Measurements from ENCODE around the gene DBNDD2.

DBNDD2 gene, protein sequence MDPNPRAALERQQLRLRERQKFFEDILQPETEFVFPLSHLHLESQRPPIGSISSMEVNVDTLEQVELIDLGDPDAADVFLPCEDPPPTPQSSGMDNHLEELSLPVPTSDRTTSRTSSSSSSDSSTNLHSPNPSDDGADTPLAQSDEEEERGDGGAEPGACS

DNA sequence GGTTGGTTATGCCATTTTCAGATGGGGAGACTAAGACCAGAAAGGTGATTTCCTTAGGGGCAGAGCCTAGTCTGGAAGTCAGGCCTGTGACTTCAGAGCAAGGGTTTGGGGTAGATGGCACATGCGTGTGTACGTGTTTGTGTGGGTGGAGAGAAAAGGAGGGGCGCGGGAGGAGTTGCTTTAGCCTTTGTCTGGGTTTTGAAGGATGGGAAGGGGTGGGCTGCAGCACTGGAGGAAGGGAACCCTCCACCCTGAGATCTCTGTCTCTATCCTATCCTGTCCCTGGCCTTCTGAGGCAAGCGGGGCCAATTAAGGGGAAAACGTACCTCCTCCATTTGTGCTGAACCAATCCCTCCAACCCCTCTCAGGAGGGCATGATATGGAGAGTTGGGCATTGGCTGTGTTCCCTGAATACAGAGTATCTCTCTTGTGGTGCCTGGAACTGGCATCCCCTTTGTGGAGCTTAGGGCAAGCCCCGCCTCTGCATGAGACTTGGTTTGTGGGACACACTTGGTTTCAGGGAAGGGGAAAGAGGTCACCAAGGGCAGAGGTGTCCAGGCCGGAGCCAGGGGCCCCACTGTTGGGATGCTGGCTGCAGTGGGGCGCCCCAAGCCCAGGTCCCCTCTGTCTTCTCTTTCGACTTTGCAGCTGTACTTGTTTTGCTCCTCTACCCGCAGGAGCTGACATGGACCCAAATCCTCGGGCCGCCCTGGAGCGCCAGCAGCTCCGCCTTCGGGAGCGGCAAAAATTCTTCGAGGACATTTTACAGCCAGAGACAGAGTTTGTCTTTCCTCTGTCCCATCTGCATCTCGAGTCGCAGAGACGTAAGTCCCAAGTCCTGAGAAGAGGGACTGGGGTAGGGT lies at the start of gene DBNDD2:
Gene DBNDD2, plus strand, starts transcription at position 507 of the 863 bp plus-strand sequence. Its CDS starts 179 bp downstream, at position 686.
- DNase-seq (ENCODE audit: low read depth) = no peak

DNA sequence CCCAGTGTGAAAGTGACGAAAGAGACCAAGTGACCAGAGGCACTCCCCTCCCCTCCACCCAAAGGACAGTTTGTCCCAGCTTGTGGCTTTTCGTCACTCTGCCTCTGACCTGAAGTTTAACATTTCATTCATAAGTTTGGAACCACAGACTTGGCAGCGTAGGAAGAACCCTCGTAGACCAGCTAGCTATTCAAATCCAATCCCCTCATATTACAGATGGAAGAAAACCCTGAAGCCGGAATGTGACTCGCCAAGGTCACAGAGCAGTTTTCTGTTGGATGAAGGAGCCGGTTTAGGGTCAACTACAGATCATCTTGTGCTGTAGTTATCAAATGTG lies 49.1 kb upstream of the DBNDD2 start:
- DNase-seq (ENCODE audit: low read depth) = no peak

DNA sequence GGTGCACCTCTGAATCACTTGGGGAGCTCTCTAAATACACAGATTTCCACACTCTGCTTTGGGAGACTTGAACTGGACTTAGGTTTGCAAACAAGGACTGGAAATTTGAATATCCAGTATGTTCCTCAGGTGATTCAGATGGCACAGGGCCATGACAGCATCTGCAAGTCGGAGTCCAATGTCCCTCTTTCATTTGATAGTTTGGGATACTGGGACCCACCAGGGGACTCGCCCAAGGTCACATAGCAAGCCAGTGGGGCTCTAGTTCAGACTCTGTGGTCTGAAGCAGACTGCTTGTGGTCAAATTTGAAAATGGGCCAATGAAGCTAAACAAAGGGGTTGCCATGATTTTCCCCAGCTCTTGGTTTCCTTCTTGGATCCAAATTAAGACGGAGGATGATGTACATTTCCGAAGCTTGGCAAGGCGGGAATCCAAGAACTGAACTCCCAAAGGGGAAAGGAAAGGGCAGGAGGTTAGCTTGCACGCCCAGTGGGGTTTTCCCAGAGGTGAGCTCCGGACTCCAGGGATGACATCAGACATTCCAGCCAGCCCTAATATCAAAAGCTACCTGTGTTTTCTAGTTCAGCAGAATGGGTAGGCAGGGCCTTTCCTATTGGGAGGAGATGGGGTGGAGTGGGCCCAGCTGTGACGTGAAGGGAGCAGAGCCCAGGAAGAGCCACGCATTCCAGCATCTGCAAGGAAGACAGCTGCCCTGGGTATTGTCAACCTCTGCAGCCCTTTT lies 48.5 kb upstream of the DBNDD2 start:
- no peak for DNase-seq (ENCODE audit: low read depth)

DNA sequence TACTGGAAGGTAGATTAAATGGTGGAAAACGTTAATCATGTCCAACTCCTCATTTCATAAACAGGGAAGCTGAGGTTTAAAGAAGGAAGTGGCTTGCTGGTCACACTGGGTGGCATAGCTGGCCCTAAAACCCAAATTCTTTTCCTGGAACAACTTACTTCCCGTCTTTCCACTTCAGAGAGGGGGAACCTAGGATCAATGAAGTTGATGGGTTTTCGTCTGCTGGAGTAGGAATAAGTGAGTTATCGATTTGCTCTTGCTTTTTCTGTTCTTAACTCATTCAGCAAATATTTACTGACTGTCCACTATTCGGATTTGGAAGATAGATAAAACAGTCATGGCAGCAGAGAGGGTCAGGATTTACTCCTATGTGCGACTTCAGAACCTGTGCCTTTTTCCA lies 46.3 kb upstream of the DBNDD2 start:
- DNase-seq (ENCODE audit: low read depth) = no peak

DNA sequence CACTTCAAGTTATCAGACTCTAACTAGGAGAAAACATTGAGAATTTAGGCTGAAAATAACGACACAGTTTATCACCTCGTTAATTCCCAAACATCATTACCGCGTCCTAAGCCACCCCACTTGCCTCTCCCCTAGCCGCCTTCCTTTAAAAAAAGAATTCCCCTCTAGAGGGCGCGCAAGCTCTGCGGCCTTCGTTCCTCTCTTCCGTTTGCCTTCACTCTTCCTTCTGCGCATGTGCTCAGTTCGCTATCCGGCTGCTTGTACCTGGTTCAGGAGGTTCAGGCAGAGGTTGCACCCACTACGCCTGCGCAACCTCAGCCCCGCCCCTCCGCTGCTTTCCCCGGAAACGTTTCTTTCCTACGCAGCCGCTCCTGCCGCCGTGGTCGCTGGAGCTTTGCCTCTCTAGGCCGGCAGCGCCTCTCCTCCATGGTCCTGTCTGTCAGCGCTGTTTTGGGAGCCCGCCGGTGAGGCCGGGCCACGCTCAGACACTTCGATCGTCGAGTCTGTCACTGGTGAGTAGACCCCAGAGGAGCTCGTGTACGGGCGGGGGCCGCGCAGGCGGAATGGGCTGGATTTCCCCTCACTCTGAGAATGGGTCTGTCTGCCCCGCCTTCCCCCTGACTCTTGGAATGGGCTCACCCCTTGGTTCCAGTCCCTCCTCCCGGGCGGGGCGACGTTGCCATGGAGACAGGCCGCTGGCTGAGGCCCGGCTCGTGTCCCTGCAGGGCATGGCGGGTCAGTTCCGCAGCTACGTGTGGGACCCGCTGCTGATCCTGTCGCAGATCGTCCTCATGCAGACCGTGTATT lies 45.1 kb upstream of the DBNDD2 start, which contains the start of gene SYS1:
Gene SYS1, plus strand, starts transcription at position 353 of the 807 bp plus-strand sequence. Its CDS starts 376 bp downstream, at position 729.
- DNase-seq (ENCODE audit: low read depth) = peak; percentile 98

DNA sequence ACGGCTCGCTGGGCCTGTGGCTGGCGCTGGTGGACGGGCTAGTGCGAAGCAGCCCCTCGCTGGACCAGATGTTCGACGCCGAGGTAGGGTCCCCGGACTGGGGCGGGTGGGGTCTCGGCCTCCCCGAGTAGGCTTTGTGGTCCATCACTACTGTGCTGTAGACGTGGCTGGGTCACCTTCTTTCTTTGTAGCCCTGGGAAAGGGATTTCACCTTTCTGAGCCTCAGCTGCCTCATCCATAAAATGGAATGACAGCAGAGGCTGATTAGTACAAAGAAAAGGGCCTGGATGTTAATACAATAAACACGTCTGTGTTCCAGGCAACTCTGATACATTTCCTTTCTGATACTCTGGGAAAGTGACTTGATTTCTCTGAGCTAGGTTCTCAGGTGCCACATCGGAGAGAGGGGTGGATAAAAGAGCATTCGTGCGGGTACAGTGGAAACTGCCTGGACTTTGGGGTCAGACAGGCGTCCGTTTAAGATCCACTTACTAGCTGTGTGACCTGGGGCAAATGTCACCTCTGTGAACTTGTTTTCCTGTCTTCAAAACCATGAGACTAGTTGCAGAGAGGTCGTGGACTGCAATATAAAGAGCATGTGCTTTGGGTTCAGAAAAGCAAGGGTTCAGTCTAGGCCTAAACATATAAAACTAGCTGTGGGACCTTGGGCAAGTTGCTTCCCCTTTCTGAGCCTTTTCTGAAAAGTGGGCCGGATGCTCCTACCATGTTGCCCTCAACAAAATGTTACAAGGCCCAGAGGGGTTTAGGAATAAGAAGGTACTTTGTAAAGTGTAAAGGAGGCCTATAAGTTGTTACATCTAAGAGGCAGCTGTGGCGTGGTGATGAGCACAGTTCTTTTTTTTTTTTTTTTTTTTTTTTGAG lies 44.2 kb upstream of the DBNDD2 start:
- DNase-seq (ENCODE audit: low read depth) = no peak

DNA sequence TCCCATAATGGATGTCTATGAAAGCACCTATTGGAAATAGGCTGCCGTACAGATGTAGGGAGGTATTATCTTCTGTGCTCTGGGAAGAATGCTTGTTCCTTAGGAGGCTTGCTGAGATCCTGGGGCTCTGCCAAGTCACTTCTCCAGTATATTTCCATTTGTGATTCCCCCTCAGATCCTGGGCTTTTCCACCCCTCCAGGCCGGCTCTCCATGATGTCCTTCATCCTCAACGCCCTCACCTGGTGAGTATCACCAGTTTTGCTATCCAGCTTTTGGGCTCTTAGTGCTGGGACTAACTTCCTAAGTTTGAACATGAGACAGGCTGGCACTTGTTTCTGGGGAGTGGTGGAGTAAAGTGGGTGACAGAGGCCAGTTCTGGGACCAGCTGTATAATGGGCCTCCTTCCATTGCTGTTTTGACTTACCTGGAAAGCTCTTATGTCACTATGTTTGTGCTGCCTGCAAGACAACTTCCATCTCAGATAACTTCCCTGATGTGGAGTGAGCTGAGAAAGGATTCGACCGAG lies 42.6 kb upstream of the DBNDD2 start:
- no peak for DNase-seq (ENCODE audit: low read depth)

DNA sequence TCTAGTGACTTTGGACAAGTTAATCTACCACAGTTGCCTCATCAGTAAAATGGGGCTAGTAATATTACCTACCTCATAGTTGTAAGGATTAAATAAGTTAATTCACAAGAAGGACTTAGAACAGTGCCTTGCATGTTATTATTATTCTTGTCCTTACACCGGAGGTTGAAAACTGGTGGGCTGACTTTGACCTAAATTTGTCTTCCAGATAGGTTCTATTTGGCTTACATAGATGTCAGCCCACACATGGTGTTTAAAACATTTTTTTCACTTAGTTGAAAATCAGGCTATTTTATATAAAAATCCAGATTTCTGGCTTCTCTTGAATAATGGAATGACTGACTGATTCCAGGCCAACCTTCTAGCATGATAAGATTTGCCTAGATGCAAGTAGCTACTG lies 41.9 kb upstream of the DBNDD2 start:
- no peak for DNase-seq (ENCODE audit: low read depth)

DNA sequence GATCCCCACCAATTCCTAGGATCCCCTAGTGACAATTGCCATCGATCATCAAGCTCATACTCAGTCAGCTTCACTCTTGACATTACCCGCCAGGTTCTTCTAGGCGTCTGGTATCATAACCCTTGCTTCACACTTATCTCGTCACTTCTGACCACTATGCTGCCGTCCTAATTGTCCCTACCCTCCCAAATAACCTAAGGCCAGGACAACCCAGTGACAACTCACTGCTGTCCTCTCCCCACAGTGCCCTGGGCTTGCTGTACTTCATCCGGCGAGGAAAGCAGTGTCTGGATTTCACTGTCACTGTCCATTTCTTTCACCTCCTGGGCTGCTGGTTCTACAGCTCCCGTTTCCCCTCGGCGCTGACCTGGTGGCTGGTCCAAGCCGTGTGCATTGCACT lies 41.5 kb upstream of the DBNDD2 start:
- DNase-seq (ENCODE audit: low read depth) = no peak

DNA sequence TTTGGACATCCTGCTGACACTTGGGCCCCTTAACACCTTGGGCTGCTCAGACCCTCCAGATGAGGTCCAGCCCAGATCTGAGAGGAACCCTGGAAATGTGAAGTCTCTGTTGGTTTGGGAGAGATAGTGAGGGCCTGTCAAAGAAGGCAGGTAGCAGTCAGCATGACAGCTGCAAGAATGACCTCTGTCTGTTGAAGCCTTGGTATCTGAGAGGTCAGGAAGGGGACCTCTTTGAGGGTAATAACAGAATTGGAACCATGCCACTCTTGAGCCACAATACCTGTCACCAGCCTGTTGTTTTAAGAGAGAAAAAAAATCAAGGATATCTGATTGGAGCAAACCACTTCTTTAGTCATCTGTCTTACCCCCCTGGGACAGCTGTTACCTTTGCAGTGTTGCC lies 41.0 kb upstream of the DBNDD2 start:
- no peak for DNase-seq (ENCODE audit: low read depth)

DNA sequence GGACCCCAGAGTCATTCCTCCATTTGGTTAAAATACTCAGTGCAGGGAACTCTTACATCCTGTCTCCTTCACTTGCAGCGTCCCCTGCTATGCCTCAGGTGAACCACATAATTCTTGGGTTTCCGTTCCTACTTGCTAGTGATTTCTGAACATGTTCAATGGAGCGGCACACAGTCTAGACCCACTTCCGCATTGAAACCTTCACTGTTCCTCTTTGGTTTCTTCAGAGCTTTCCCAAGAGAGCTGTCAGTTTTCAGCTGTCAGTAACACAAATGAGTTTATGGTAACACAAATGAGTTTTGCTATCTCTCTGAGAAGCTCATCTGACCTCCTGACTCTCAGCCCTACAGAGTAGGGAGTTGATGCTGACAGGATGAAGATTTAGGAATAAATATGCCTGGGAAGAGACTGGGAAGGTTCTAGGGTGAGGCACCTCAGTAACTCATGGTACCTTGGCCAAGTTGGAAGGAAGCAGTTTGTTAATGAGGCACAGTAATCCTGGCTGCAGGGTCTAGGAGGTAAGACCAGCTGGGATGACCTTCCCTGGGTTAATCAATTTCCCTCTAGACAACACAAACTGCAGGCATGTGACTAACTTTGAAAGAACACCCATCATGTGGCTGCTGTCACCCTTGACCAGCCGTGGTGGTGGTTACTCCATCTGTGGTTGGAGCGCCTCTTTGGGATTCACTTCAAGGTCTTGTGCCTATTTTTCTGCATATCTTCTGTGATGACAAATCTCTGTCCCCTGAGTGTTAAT lies 39.7 kb upstream of the DBNDD2 start:
- DNase-seq (ENCODE audit: low read depth) = no peak

DNA sequence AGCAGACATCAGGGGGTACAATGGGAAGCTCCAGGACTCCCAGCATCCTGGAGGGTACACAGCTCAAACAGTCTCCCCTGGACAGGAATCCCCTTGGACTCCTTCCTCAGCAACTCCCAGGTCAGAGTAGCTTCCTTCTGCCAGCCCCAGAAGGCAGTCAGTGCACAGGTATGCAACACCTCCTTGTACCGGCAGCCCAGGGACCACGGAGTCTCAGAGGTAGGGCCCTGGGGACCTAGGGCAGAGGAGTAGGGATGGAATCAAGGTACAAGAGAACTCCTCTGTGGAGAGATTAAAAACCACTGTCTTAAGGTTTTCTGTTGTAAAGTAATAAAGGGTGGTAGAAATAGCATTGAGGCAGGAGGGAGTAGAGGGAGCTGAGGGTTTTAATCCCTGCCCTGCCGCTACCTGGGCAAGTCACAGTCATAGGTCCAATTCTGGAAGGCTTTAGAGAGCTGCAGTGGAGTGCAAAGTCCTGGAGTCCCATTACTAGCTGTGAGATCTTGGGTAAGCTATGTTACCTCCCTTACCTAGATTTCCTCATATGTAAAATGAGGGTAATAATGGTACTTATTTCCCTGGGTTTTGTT lies 37.4 kb upstream of the DBNDD2 start:
- DNase-seq (ENCODE audit: low read depth) = no peak

DNA sequence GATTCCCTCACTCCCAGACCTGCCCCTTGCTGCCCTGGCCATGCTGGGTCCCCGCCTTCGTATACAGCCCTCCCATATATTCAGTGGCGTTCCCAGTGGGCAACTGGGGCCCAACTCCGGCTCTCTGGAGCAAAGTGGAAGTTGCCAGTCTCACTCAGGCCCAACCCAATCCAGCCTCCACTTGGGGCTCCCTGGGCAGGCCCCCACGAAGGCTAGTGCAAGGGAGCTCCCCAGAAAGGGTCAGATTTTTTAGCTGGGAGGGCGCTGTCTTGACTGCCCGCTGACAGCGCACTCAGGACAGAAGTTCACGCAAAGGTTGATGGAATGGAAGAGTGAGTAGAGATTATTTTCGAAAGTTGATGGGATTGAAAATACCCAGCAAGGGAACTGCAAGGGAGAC lies 35.8 kb upstream of the DBNDD2 start:
- no peak for DNase-seq (ENCODE audit: low read depth)

DNA sequence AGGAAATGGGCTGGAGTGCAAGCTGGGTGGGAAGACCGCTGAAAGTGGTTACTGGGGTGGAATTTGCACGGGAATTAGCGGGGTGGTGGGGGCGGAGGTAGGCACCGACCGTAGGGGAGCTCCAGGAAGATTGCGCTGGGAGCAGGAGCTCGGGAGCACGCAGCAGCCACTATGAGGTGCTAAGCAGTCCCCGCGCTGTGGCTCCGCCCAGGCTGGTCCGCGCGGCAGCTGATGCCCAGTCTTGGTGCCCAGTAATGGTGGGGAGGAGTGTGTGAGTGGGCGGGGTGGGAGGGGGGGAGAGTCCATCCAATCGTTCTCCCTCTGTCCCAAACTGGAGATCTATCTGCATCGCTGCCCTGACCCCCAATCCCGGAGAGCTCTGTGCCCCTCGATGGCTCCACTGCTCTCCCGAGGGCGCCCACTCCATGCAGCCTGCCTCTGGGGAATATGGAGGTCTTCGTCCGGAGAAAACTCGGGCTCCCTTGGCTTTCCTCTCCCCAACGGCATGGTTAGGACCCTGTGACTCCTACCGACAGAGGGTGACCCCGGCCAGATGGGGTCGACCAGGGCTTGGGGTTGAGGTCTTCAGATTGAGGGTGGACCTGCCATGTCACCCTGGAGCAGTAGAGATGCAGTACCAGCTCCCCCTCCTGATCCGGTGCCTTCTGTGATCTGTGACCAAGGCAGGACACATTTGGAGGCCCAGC lies 35.3 kb upstream of the DBNDD2 start:
- DNase-seq (ENCODE audit: low read depth) = no peak

DNA sequence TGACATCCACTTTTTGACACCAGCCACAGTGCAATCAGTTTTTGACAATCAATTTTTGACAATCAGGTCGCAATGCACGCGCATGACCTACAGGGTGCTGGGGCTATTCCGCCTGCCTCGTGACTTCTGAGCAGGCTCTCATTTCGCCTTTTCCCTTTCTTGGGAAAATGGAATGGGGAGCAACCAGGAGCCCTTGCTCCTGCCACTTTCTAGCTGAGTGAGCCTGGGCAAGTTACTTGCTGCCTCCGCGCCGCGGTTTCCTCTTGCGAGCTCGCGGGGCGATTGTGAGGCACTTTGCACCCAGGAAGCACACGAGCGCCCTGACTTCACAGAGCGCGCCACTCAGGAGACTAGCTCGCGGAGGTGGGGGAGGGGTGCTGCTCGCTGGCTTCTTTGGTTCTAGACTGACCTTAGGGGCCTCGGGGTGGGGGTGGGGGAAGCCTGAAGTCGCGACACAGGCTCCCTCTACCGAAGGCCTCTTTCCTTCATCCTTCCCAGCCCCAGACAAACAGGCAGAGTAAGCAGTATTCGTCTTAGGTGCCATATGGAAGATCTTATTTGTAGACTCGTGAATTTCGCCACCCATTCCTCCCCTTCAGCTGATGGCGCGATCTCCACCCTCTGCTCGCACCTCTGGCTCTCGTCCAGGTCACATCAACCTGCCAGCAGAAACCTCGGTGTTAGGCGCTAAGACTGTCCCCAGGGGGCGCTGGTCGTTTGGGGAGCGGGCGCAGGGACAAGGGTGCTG lies 34.6 kb upstream of the DBNDD2 start:
- peak; percentile 71 for DNase-seq (ENCODE audit: low read depth)

DNA sequence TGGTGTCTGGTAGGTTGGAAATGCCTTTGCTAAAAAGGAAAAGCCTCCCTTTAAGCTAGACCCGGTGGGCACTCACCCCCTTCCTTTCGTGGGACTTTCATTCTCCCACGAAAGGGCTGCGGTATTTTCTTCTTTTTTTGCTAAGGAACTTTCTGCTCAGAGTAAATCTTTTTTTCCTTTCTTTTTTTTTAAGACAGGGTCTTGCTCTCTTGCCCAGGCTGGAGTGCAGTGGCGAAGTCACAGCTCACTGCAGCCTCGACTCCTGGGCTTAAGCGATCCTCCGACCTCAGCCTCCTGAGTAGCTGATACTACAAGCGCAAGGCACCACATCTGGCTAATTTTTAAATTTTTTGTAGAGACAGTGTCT lies 34.0 kb upstream of the DBNDD2 start:
- no peak for DNase-seq (ENCODE audit: low read depth)

DNA sequence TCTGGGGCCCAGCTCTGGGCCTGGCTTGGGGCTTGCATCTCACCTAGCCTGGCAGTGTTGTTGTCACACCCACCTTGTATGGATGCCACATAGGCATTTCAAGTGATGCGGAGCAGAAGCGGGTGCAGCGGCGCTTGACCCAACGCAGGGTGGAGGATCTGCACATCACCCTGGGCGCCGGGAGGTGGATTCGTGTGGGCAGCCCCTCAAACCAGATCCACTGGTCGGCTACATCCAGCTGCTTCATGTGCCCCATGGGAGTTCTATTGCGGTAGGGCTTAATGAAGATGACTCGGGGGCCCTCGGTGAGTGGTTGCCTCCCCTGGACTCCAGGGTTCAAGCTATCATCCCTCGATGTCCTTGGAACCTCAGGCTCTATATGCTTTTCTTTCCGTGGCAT lies 33.1 kb upstream of the DBNDD2 start:
- DNase-seq (ENCODE audit: low read depth) = no peak

DNA sequence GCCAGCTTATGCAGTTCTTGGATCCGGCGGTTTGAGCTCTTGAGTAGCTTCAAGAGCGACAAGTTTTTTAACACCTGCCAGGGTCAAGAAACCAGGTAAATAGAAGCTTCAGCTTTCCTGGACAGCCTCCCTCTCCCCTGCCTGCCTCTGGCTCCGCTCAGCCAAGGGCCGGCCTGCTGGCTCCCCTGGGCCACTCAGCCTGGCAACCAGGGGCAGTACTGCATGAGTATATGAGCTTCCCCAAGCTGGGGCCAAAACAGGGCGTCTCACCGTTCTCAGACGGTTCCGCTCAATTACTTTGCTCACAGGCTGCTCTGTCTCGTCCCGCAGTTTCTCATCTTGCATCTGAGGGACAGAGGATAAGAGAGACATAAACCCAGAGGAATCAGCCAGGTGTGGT lies 30.8 kb upstream of the DBNDD2 start:
- no peak for DNase-seq (ENCODE audit: low read depth)

Measured in fibroblast of the conjunctiva (primary cell).